ENCODE data around the gene DCLK1. TPM values are rescaled to one million over a fixed set of nuclear protein-coding genes. Genes with fewer than 3 reads are reported as not detected.

Gene DCLK1
- total RNA-seq, 1 experiment from 2014 or later, result 36.2 TPM

DNA sequence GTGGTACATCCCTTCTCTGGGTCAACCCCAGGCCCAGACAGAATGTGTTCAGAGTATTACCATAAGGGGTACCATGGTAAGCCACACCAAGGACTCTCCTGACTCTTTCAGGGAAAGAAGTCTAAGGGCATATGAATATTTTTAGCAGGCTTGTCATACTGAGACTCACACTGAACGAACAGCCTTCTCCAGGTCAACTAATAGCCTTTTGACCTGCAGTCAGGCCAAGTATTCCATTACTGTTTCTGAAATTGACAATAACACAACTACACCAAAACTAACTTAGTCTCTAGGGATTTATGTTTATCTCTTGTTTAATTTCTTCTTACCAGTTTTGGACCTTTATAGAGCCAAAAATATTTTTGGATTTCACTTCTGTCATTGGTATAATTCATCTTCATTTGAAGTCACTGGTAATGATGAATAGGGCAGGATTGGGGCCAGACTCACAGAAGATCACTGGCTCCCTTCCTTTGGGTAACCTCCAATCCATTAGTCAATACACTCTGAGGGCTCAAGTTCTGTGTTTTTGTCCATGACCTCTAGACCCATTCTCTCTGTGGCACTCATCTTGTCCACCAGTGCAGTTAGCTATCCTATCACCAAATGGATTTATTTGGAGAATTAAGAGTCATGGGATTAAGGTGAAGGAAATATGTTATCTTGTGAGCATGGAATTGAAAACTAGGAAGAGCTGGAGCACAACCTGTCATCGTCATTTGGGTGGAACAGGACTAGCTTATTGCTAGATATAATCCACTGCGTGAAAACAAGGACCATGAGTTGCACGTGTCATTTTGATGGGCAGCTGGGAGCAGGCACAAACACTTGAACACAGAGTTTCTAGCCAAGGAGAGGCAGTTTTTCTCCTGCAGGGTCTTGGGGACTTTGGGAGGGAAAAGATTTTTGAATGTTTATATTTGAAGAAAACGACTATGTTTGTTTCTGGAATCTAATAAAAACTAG, 313.3 kb downstream of the DCLK1 start:
- Histone ChIP-seq H2BK5ac (ENCODE audit: insufficient read length, low read length) (no peak overlapping the region), H2BK15ac (ENCODE audit: low read depth, low read length) (no peak overlapping the region), H2AFZ (ENCODE audit: low read length) (no peak overlapping the region), H3T11ph (ENCODE audit: low read length) (no peak overlapping the region), H3K79me2 (ENCODE audit: insufficient read depth, low read length) (no peaks in the 10 kb centered on the region), H3K79me1 (ENCODE audit: insufficient read depth, low read depth, low read length, poor library complexity, severe bottlenecking) (no peaks in the 10 kb centered on the region), H3K18ac (ENCODE audit: insufficient read length, low read depth, low read length) (no peak overlapping the region), H4K5ac (ENCODE audit: insufficient read length, low read depth, low read length) (no peak overlapping the region), H3K4me2 (ENCODE audit: insufficient read depth, insufficient read length, low read length) (no peak overlapping the region), H2BK20ac (ENCODE audit: low read depth, low read length, poor library complexity, severe bottlenecking) (no peak overlapping the region), H3K23ac (ENCODE audit: insufficient read length, low read depth, low read length) (no peak overlapping the region), H3K9me3 (ENCODE audit: control insufficient read depth, low read depth, low read length) (no peaks in the 10 kb centered on the region), H4K91ac (ENCODE audit: insufficient read length, low read depth, low read length) (no peak overlapping the region), H3K14ac (ENCODE audit: insufficient read depth, low read length) (no peak overlapping the region), H3K4ac (ENCODE audit: low read depth, low read length) (no peak overlapping the region), H3K27ac (ENCODE audit: insufficient read length, low read depth, low read length) (no peak overlapping the region), H2BK120ac (ENCODE audit: low read depth, low read length, poor library complexity, severe bottlenecking) (no peak overlapping the region), H3K56ac (ENCODE audit: insufficient read length, low read depth, low read length) (no peak overlapping the region), H3K4me1 (ENCODE audit: insufficient read depth, low read length) (peaks cover 4% of the 10 kb centered on the region), H3K9ac (ENCODE audit: extremely low read depth, insufficient read length, low read length) (no peak overlapping the region), H3K27me3 (ENCODE audit: insufficient read depth, low read length) (no peaks in the 10 kb centered on the region), H2AK5ac (ENCODE audit: insufficient read length, low read length) (no peak overlapping the region), H4K8ac (replicated peaks; ENCODE audit: insufficient read length, low read depth, low read length) (no peak overlapping the region), H2BK12ac (ENCODE audit: insufficient read length, low read depth, low read length) (no peak overlapping the region), H3K23me2 (ENCODE audit: insufficient read length, low read depth, low read length, poor library complexity, severe bottlenecking) (no peaks in the 10 kb centered on the region), H4K20me1 (ENCODE audit: control insufficient read depth, insufficient read depth, insufficient read length) (no peaks in the 10 kb centered on the region)
- DNase-seq, result no peak
- Mint-ChIP-seq H3K27me3 (ENCODE audit: low read depth) (no peaks in the 10 kb centered on the region), H3K27ac (no peak overlapping the region), H3K4me1 (peaks cover 6 to 7% of the 10 kb centered on the region in 2 experiments), H3K9me3 (no peaks in the 10 kb centered on the region; a peak in 1 of 5 replicates), H3K36me3 (ENCODE audit: insufficient read depth in 1 of 3, low read depth in 3 of 3) (peaks cover 0 to 11% (median 10%) of the 10 kb centered on the region in 3 experiments; a peak in 3 of 7 replicates), H3K4me3 (no peak overlapping the region)
- 89% methylated on average over 1 of the region's 5 CpGs for WGBS (ENCODE audit: extremely low coverage, insufficient read length, low lambda C conversion rate)
- TF ChIP-seq, protein P1, sequence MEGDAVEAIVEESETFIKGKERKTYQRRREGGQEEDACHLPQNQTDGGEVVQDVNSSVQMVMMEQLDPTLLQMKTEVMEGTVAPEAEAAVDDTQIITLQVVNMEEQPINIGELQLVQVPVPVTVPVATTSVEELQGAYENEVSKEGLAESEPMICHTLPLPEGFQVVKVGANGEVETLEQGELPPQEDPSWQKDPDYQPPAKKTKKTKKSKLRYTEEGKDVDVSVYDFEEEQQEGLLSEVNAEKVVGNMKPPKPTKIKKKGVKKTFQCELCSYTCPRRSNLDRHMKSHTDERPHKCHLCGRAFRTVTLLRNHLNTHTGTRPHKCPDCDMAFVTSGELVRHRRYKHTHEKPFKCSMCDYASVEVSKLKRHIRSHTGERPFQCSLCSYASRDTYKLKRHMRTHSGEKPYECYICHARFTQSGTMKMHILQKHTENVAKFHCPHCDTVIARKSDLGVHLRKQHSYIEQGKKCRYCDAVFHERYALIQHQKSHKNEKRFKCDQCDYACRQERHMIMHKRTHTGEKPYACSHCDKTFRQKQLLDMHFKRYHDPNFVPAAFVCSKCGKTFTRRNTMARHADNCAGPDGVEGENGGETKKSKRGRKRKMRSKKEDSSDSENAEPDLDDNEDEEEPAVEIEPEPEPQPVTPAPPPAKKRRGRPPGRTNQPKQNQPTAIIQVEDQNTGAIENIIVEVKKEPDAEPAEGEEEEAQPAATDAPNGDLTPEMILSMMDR (conservative IDR thresholded peaks at IDR 0.05), result no peak
